Smooth muscle cell (in vitro differentiated cells): ENCODE measurements around the gene AKAIN1. TPM values are rescaled to one million over a fixed set of nuclear protein-coding genes. Genes with fewer than 3 reads are reported as not detected.

Experiments
- DNase-seq: peaks from one replicate; lab custom pipeline; 2025; ENCODE audit not compliant: unreplicated experiment; lab: John Stamatoyannopoulos, UW
- H2AFZ ChIP-seq: fragments of 200-600 bp; sonication (generic); 2 replicates; pipeline ENCODE4 v1.6.0; 2016; ENCODE audit warnings: antibody characterized with exemption, low read depth, mild to moderate bottlenecking
- H3F3A ChIP-seq: fragments of 200-600 bp; sonication (generic); 2 replicates; pipeline ENCODE4 v1.6.0; 2017; ENCODE audit warnings: antibody characterized with exemption, low read depth
- H3K27ac ChIP-seq: fragments of 200-600 bp; sonication (generic); 2 replicates; pipeline ENCODE4 v1.5.1; 2016; ENCODE audit warnings: low read depth, mild to moderate bottlenecking
- H3K27me3 ChIP-seq: fragments of 200-600 bp; sonication (generic); 2 replicates; pipeline ENCODE4 v1.6.1; 2016; ENCODE audit warnings: low read depth, mild to moderate bottlenecking
- H3K36me3 ChIP-seq: fragments of 200-600 bp; sonication (generic); 2 replicates; pipeline ENCODE4 v1.5.1; 2016; ENCODE audit warnings: low read depth
- H3K4me1 ChIP-seq: fragments of 200-600 bp; sonication (generic); 2 replicates; pipeline ENCODE4 v1.5.1; 2016; ENCODE audit warnings: low read depth
- H3K4me2 ChIP-seq: fragments of 200-600 bp; sonication (generic); 2 replicates; pipeline ENCODE4 v1.6.0; 2016; ENCODE audit warnings: mild to moderate bottlenecking
- H3K4me3 ChIP-seq: fragments of 200-600 bp; sonication (generic); 2 replicates; pipeline ENCODE4 v1.5.1; 2016; ENCODE audit warnings: mild to moderate bottlenecking
- H3K79me2 ChIP-seq: fragments of 200-600 bp; sonication (generic); 2 replicates; pipeline ENCODE4 v1.6.0; 2016; ENCODE audit warnings: low read depth, mild to moderate bottlenecking
- H3K9ac ChIP-seq: fragments of 200-600 bp; sonication (generic); 2 replicates; pipeline ENCODE4 v1.6.0; 2016; ENCODE audit warnings: low read depth
- H3K9me3 ChIP-seq: fragments of 200-600 bp; sonication (generic); replicated peaks from 2 replicates; pipeline ENCODE4 v1.5.1; 2016; ENCODE audit warnings: low read depth
- H4K20me1 ChIP-seq: fragments of 200-600 bp; sonication (generic); 2 replicates; pipeline ENCODE4 v1.6.0; 2016; ENCODE audit warnings: low read depth
- WGBS: methylation state at CpG from one replicate; pipeline ENCODE4 v1.1.7; 2016; ENCODE audit warnings: low lambda C conversion rate; 5-methylcytosine and 5-hydroxymethylcytosine counted together
- polyA plus RNA-seq: library from polyadenylated mRNA; unstranded; fragments of >200 nt; fragmentation: Nextera tagmentation; extraction: Ambion mirVana; gene quantifications from 2 replicates; pipeline ENCODE4 v1.2.1, GENCODE V29; 2016
- total RNA-seq: library from RNA; depleted of rRNA; stranded (reverse); fragments of >200 nt; gene quantifications from 2 replicates; pipeline ENCODE4 v1.2.3, GENCODE V29; 2014
- TF ChIP-seq, protein P1 (sequence below): fragments of 200-600 bp; sonication (generic); IDR thresholded peaks from 2 replicates; pipeline ENCODE4 v1.5.1; 2017; ENCODE audit warnings: borderline replicate concordance, mild to moderate bottlenecking, antibody characterized with exemption; ENCODE audit not compliant: insufficient read depth, poor library complexity, severe bottlenecking

AKAIN1 gene
- total and polyA plus RNA-seq, 2 experiments from 2014 or later: not detected

DNA sequence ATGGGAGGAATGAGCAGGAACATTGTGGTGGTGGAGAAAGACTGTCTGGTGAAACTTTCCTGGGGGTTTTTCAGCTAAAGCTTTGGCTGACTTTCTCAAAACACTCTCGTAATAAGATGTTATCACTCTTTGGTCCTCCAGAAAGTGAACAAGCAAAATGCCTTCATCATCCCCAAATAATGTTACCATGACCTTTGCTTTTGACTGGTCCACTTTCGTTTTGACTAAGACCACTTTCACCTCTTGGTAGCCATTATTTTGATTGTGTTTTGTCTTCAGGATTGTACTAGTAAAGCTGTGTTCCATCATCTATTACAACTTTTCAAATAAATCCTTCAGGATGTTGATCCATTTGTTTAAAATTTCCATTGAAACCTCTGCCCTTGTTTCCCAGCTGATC lies 103.2 kb downstream of the AKAIN1 start:
- no peak overlapping the region for H3K4me2 ChIP-seq
- peaks cover 6% of the 10 kb centered on the region for H3K4me1 ChIP-seq
- H3K79me2 ChIP-seq: no peaks in the 10 kb centered on the region
- H3K27ac ChIP-seq: no peak overlapping the region
- no peak overlapping the region for H3K4me3 ChIP-seq
- TF ChIP-seq, protein P1, sequence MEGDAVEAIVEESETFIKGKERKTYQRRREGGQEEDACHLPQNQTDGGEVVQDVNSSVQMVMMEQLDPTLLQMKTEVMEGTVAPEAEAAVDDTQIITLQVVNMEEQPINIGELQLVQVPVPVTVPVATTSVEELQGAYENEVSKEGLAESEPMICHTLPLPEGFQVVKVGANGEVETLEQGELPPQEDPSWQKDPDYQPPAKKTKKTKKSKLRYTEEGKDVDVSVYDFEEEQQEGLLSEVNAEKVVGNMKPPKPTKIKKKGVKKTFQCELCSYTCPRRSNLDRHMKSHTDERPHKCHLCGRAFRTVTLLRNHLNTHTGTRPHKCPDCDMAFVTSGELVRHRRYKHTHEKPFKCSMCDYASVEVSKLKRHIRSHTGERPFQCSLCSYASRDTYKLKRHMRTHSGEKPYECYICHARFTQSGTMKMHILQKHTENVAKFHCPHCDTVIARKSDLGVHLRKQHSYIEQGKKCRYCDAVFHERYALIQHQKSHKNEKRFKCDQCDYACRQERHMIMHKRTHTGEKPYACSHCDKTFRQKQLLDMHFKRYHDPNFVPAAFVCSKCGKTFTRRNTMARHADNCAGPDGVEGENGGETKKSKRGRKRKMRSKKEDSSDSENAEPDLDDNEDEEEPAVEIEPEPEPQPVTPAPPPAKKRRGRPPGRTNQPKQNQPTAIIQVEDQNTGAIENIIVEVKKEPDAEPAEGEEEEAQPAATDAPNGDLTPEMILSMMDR: no peak
- no peaks in the 10 kb centered on the region for H3K27me3 ChIP-seq
- WGBS: 65% methylated on average over 2 of the region's 2 CpGs
- no peak overlapping the region for H3K9ac ChIP-seq
- H3F3A ChIP-seq: no peaks in the 10 kb centered on the region
- no peak overlapping the region for H2AFZ ChIP-seq
- no peaks in the 10 kb centered on the region for H3K9me3 ChIP-seq
- H4K20me1 ChIP-seq: no peaks in the 10 kb centered on the region
- no peaks in the 10 kb centered on the region for H3K36me3 ChIP-seq
- no peak for DNase-seq

Other genes starting within 250 kb of the AKAIN1 start
- gene ZBTB14, start 98.5 kb upstream of the AKAIN1 start, total RNA-seq: 11.6 and 12.5 TPM in 2 replicates
- 5.8 and 9.7 TPM in 2 replicates for gene ZBTB14, start 98.5 kb upstream of the AKAIN1 start, polyA plus RNA-seq